ENCODE results near the gene ZPR1.

- TF ChIP-seq, protein P1, sequence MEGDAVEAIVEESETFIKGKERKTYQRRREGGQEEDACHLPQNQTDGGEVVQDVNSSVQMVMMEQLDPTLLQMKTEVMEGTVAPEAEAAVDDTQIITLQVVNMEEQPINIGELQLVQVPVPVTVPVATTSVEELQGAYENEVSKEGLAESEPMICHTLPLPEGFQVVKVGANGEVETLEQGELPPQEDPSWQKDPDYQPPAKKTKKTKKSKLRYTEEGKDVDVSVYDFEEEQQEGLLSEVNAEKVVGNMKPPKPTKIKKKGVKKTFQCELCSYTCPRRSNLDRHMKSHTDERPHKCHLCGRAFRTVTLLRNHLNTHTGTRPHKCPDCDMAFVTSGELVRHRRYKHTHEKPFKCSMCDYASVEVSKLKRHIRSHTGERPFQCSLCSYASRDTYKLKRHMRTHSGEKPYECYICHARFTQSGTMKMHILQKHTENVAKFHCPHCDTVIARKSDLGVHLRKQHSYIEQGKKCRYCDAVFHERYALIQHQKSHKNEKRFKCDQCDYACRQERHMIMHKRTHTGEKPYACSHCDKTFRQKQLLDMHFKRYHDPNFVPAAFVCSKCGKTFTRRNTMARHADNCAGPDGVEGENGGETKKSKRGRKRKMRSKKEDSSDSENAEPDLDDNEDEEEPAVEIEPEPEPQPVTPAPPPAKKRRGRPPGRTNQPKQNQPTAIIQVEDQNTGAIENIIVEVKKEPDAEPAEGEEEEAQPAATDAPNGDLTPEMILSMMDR (IDR thresholded peaks at IDR 0.05; ENCODE audit: insufficient read depth, low read length, poor library complexity, severe bottlenecking) = no peak
- TF ChIP-seq EZH2phosphoT487 (conservative IDR thresholded peaks at IDR 0.05; ENCODE audit: low read length) = no peak
Measured at GRCh38 chr11:116786966-116787365, 857 bp downstream of the ZPR1 start.

Measured in SU-DHL-6 (cell line).